Smooth muscle cell (in vitro differentiated cells): ENCODE results near the gene MYH11. TPM values are rescaled to one million over a fixed set of nuclear protein-coding genes. Genes with fewer than 3 reads are reported as not detected.

ENCODE experiments used
- DNase-seq: peaks from one replicate; lab custom pipeline; 2025; ENCODE audit not compliant: unreplicated experiment; lab: John Stamatoyannopoulos, UW
- H2AFZ ChIP-seq: fragments of 200-600 bp; sonication (generic); 2 replicates; pipeline ENCODE4 v1.6.0; 2016; ENCODE audit warnings: antibody characterized with exemption, low read depth, mild to moderate bottlenecking
- H3F3A ChIP-seq: fragments of 200-600 bp; sonication (generic); 2 replicates; pipeline ENCODE4 v1.6.0; 2017; ENCODE audit warnings: antibody characterized with exemption, low read depth
- H3K27ac ChIP-seq: fragments of 200-600 bp; sonication (generic); 2 replicates; pipeline ENCODE4 v1.5.1; 2016; ENCODE audit warnings: low read depth, mild to moderate bottlenecking
- H3K27me3 ChIP-seq: fragments of 200-600 bp; sonication (generic); 2 replicates; pipeline ENCODE4 v1.6.1; 2016; ENCODE audit warnings: low read depth, mild to moderate bottlenecking
- H3K36me3 ChIP-seq: fragments of 200-600 bp; sonication (generic); 2 replicates; pipeline ENCODE4 v1.5.1; 2016; ENCODE audit warnings: low read depth
- H3K4me1 ChIP-seq: fragments of 200-600 bp; sonication (generic); 2 replicates; pipeline ENCODE4 v1.5.1; 2016; ENCODE audit warnings: low read depth
- H3K4me2 ChIP-seq: fragments of 200-600 bp; sonication (generic); 2 replicates; pipeline ENCODE4 v1.6.0; 2016; ENCODE audit warnings: mild to moderate bottlenecking
- H3K4me3 ChIP-seq: fragments of 200-600 bp; sonication (generic); 2 replicates; pipeline ENCODE4 v1.5.1; 2016; ENCODE audit warnings: mild to moderate bottlenecking
- H3K79me2 ChIP-seq: fragments of 200-600 bp; sonication (generic); 2 replicates; pipeline ENCODE4 v1.6.0; 2016; ENCODE audit warnings: low read depth, mild to moderate bottlenecking
- H3K9ac ChIP-seq: fragments of 200-600 bp; sonication (generic); 2 replicates; pipeline ENCODE4 v1.6.0; 2016; ENCODE audit warnings: low read depth
- H3K9me3 ChIP-seq: fragments of 200-600 bp; sonication (generic); replicated peaks from 2 replicates; pipeline ENCODE4 v1.5.1; 2016; ENCODE audit warnings: low read depth
- H4K20me1 ChIP-seq: fragments of 200-600 bp; sonication (generic); 2 replicates; pipeline ENCODE4 v1.6.0; 2016; ENCODE audit warnings: low read depth
- WGBS: methylation state at CpG from one replicate; pipeline ENCODE4 v1.1.7; 2016; ENCODE audit warnings: low lambda C conversion rate; 5-methylcytosine and 5-hydroxymethylcytosine counted together
- polyA plus RNA-seq: library from polyadenylated mRNA; unstranded; fragments of >200 nt; fragmentation: Nextera tagmentation; extraction: Ambion mirVana; gene quantifications from 2 replicates; pipeline ENCODE4 v1.2.1, GENCODE V29; 2016
- total RNA-seq: library from RNA; depleted of rRNA; stranded (reverse); fragments of >200 nt; gene quantifications from 2 replicates; pipeline ENCODE4 v1.2.3, GENCODE V29; 2014
- TF ChIP-seq, protein P1 (sequence below): fragments of 200-600 bp; sonication (generic); IDR thresholded peaks from 2 replicates; pipeline ENCODE4 v1.5.1; 2017; ENCODE audit warnings: borderline replicate concordance, mild to moderate bottlenecking, antibody characterized with exemption; ENCODE audit not compliant: insufficient read depth, poor library complexity, severe bottlenecking

The MYH11 gene
- total and polyA plus RNA-seq, 2 experiments from 2014 or later = 0.58 TPM; not detected in 1

DNA sequence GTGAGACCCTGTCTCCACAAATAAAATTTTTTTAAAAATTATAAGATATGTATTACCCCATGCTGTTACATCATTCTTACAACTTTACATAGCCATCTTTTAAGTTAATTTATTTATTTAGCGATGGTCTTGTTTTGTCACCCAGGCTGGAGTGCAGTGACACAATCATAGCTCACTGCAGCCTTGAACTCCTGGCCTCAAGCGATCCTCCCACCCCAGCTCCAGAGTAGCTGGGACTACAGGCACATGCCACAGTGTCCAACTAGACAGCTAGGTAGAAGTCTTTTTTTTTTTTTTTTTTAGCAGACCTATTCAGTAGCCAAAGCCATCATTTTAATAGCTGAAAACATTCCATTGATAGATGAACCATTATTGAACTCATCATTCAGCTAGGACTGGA lies 114.1 kb downstream of the MYH11 start:
- TF ChIP-seq, protein P1, sequence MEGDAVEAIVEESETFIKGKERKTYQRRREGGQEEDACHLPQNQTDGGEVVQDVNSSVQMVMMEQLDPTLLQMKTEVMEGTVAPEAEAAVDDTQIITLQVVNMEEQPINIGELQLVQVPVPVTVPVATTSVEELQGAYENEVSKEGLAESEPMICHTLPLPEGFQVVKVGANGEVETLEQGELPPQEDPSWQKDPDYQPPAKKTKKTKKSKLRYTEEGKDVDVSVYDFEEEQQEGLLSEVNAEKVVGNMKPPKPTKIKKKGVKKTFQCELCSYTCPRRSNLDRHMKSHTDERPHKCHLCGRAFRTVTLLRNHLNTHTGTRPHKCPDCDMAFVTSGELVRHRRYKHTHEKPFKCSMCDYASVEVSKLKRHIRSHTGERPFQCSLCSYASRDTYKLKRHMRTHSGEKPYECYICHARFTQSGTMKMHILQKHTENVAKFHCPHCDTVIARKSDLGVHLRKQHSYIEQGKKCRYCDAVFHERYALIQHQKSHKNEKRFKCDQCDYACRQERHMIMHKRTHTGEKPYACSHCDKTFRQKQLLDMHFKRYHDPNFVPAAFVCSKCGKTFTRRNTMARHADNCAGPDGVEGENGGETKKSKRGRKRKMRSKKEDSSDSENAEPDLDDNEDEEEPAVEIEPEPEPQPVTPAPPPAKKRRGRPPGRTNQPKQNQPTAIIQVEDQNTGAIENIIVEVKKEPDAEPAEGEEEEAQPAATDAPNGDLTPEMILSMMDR = no peak
- H2AFZ ChIP-seq = no peak overlapping the region
- no peaks in the 10 kb centered on the region for H3F3A ChIP-seq
- 93% methylated on average over 2 of the region's 2 CpGs for WGBS
- H3K9me3 ChIP-seq = no peaks in the 10 kb centered on the region
- no peak overlapping the region for H3K9ac ChIP-seq
- no peak overlapping the region for H3K4me3 ChIP-seq
- no peak overlapping the region for H3K4me2 ChIP-seq
- no peaks in the 10 kb centered on the region for H3K36me3 ChIP-seq
- no peak overlapping the region for H3K27ac ChIP-seq
- no peaks in the 10 kb centered on the region for H3K79me2 ChIP-seq
- H4K20me1 ChIP-seq = no peaks in the 10 kb centered on the region
- H3K4me1 ChIP-seq = no peaks in the 10 kb centered on the region
- no peak for DNase-seq
- H3K27me3 ChIP-seq = no peaks in the 10 kb centered on the region

DNA sequence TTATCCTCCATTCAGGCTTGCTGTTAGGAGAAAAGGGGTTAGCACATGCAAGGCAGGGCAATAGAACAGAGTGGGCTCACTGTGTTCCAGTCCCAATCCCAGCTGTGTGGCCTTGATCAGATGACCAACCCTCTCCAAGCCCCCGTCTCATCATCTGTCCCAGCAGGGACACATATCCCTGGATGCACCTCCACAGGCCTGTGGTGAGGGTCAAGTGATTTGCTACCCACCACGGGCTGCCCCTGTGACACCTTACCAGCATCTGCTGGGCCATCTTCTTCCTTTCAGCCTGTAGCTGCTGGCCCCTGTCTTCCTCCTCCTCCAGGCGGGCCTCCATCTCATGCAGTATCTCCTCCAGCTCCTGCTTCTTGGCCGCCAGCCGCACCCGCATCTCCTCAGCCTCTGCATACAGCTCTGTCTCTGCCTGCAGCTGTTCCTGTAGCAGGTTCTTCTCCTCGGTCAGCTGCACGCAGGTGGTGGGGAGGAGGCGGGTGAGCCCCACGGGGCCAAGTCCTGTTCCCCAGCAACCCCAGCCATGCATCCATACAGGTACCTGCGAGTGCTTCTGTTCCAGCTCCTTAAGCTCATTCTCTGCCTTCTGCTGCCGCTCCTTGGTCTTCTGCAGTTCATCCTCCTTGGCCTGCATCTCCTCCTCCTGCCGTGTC lies 115.5 kb downstream of the MYH11 start:
- H3K27me3 ChIP-seq = peaks cover 8% of the 10 kb centered on the region
- no peak overlapping the region for H3K27ac ChIP-seq
- no peak overlapping the region for H3K4me3 ChIP-seq
- TF ChIP-seq, protein P1 = no peak
- DNase-seq = no peak
- H3K4me1 ChIP-seq = no peaks in the 10 kb centered on the region
- H3K9me3 ChIP-seq = no peaks in the 10 kb centered on the region
- no peaks in the 10 kb centered on the region for H4K20me1 ChIP-seq
- H3F3A ChIP-seq = no peaks in the 10 kb centered on the region
- no peak overlapping the region for H3K9ac ChIP-seq
- 90% methylated on average over 13 of the region's 13 CpGs for WGBS
- H2AFZ ChIP-seq = no peak overlapping the region
- H3K79me2 ChIP-seq = no peaks in the 10 kb centered on the region
- H3K4me2 ChIP-seq = no peak overlapping the region
- H3K36me3 ChIP-seq = no peaks in the 10 kb centered on the region

DNA sequence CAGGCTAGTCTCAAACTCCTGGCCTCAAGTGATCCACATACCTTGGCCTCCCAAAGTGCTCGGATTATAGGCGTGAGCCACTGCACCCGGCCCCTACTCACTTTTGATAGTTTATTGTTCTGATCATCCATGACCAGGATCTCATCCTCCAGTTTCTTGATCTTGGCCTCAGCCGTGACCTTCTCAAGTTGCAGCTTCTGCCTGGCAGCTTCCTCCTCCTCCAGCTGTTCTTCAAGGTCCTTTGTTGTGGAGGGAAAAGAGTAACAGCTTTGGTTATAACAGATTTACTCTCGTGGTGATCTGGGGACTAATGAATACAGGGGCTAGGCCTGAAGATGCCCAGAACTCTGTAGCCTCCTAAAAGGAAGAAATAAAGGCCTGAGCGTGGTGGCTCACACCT lies 116.9 kb downstream of the MYH11 start:
- Histone ChIP-seq H3K4me3 (no peak overlapping the region), H3K4me2 (no peak overlapping the region), H3K79me2 (no peaks in the 10 kb centered on the region), H3K27me3 (peaks cover 8% of the 10 kb centered on the region), H3K4me1 (no peaks in the 10 kb centered on the region), H3K9me3 (no peaks in the 10 kb centered on the region), H3F3A (no peaks in the 10 kb centered on the region), H3K27ac (no peak overlapping the region), H3K9ac (no peak overlapping the region), H2AFZ (no peak overlapping the region), H3K36me3 (no peaks in the 10 kb centered on the region), H4K20me1 (no peaks in the 10 kb centered on the region)
- no peak for DNase-seq
- WGBS = 89% methylated on average over 6 of the region's 6 CpGs
- TF ChIP-seq, protein P1 = no peak

DNA sequence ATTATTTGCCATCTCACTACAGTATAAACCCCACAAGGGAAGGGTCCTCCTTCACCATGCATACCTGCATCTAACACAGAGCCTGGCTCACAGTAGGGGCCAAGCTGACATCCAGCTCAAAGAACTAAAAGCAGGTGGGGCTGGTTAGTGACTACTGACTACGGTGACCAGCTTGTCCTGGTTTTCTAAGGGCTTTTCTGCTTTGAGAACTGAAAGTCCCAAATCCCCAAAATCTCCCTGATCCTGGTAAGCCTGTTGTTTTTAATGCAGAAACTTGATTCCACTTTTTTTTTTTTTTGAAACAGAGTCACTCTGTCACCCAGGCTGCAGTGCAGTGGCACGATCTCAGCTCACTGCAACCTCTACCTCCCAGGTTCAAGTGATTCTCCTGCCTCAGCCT lies 117.4 kb downstream of the MYH11 start:
- no peak overlapping the region for H2AFZ ChIP-seq
- no peak overlapping the region for H3K4me3 ChIP-seq
- no peaks in the 10 kb centered on the region for H3K4me1 ChIP-seq
- no peak overlapping the region for H3K27ac ChIP-seq
- WGBS = 88% methylated on average over 2 of the region's 2 CpGs
- H3K79me2 ChIP-seq = no peaks in the 10 kb centered on the region
- H3K9me3 ChIP-seq = no peaks in the 10 kb centered on the region
- no peaks in the 10 kb centered on the region for H4K20me1 ChIP-seq
- TF ChIP-seq, protein P1 = no peak
- no peaks in the 10 kb centered on the region for H3K36me3 ChIP-seq
- no peaks in the 10 kb centered on the region for H3F3A ChIP-seq
- DNase-seq = no peak
- no peak overlapping the region for H3K4me2 ChIP-seq
- peaks cover 8% of the 10 kb centered on the region for H3K27me3 ChIP-seq
- H3K9ac ChIP-seq = no peak overlapping the region
